Neural crest cell (in vitro differentiated cells): ENCODE data around the gene USP7. TPM values are rescaled to one million over a fixed set of nuclear protein-coding genes. Genes with fewer than 3 reads are reported as not detected.

Experiments
- DNase-seq: peaks from one replicate; pipeline ENCODE4 v3.0.0; 2021; ENCODE audit warnings: low read depth, mixed read lengths, low spot score
- H3K27ac Mint-ChIP-seq: one replicate; pipeline ENCODE4 v1.8.0; 2021; ENCODE audit warnings: mild to moderate bottlenecking, mixed read lengths; ENCODE audit not compliant: unreplicated experiment
- H3K27me3 Mint-ChIP-seq: 2 replicates; pipeline ENCODE4 v1.8.0; 2021; ENCODE audit warnings: low read depth, mild to moderate bottlenecking, mixed read lengths
- H3K36me3 Mint-ChIP-seq: 2 replicates; pipeline ENCODE4 v1.8.0; 2021; ENCODE audit warnings: low read depth, mild to moderate bottlenecking, mixed read lengths
- H3K4me1 Mint-ChIP-seq: 2 replicates; pipeline ENCODE4 v1.8.0; 2021; ENCODE audit warnings: mixed read lengths
- H3K4me3 Mint-ChIP-seq: one replicate; pipeline ENCODE4 v1.8.0; 2021; ENCODE audit warnings: mild to moderate bottlenecking, mixed read lengths
- H3K9me3 Mint-ChIP-seq: 2 replicates; pipeline ENCODE4 v1.8.0; 2021; ENCODE audit warnings: mixed read lengths
- CTCF ChIP-seq: fragments of 200-600 bp; sonication (generic); conservative IDR thresholded peaks from 2 replicates; pipeline ENCODE4 v1.5.0; 2021; ENCODE audit warnings: antibody characterized with exemption, mild to moderate bottlenecking
- total RNA-seq: library from RNA; stranded (reverse); gene quantifications from 2 replicates; pipeline ENCODE4 v1.2.1, GENCODE V29; 2021

The USP7 gene
- total RNA-seq, 1 donor from 2014 or later: 162 TPM

- Mint-ChIP-seq H3K9me3 (no peaks in the 10 kb centered on the region), H3K27ac (no peak overlapping the region), H3K27me3 (no peaks in the 10 kb centered on the region), H3K4me3 (no peak overlapping the region), H3K36me3 (no peaks in the 10 kb centered on the region), H3K4me1 (peaks cover 57% of the 10 kb centered on the region)
- no peak for DNase-seq
- TF ChIP-seq CTCF: peak; percentile 66
These were observed 27.3 kb downstream of the USP7 start for GRCh38 chr16:8936421-8936820.

- DNase-seq: no peak
- peaks cover 55% of the 10 kb centered on the region for H3K4me1 Mint-ChIP-seq
- H3K9me3 Mint-ChIP-seq: no peaks in the 10 kb centered on the region
- no peaks in the 10 kb centered on the region for H3K36me3 Mint-ChIP-seq
- no peak overlapping the region for H3K4me3 Mint-ChIP-seq
- TF ChIP-seq CTCF: no peak
- H3K27me3 Mint-ChIP-seq: no peaks in the 10 kb centered on the region
- no peak overlapping the region for H3K27ac Mint-ChIP-seq
These were observed 27.7 kb downstream of the USP7 start for GRCh38 chr16:8935989-8936388.

DNA sequence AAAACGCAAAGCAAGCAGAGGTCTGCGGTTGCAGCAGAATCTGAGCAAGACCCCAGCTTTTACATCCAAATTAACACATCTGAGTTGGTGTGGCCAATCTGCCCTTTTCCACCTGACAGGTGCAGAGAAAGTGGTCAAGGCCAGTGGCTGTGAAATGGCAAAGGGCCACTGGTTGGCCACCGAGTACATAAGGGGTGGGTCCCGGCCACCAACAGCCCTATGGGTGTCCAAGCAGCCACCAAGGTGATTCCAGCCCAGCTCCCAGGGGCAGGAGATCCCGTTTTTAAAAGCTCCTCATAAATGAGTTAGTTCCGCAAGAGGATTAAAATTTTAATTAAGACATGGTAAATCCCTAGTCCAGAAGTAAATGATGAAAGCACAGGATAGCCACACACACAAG is 29.1 kb downstream of the USP7 start:
- no peak for TF ChIP-seq CTCF
- no peak overlapping the region for H3K27ac Mint-ChIP-seq
- H3K4me1 Mint-ChIP-seq: peaks cover 48% of the 10 kb centered on the region

GRCh38 chr16:8931859-8932258 is 31.8 kb downstream of the USP7 start:
- H3K36me3 Mint-ChIP-seq: peaks cover 16% of the 10 kb centered on the region
- H3K4me1 Mint-ChIP-seq: peaks cover 29% of the 10 kb centered on the region
- no peak overlapping the region for H3K4me3 Mint-ChIP-seq
- peak; percentile 50 for DNase-seq
- H3K9me3 Mint-ChIP-seq: no peaks in the 10 kb centered on the region
- no peaks in the 10 kb centered on the region for H3K27me3 Mint-ChIP-seq
- no peak for TF ChIP-seq CTCF
- no peak overlapping the region for H3K27ac Mint-ChIP-seq

More for the DNA sequence above, 29.1 kb downstream of the USP7 start:
- Mint-ChIP-seq H3K27me3 (no peaks in the 10 kb centered on the region), H3K4me3 (no peak overlapping the region), H3K36me3 (peaks cover 2% of the 10 kb centered on the region), H3K9me3 (no peaks in the 10 kb centered on the region)
- no peak for DNase-seq

GRCh38 chr16:8929086-8929748 is 34.5 kb downstream of the USP7 start:
- H3K27ac Mint-ChIP-seq: no peak overlapping the region
- TF ChIP-seq CTCF: no peak
- H3K27me3 Mint-ChIP-seq: no peaks in the 10 kb centered on the region
- peaks cover 13% of the 10 kb centered on the region for H3K4me1 Mint-ChIP-seq
- peaks cover 19% of the 10 kb centered on the region for H3K36me3 Mint-ChIP-seq
- no peak for DNase-seq
- H3K4me3 Mint-ChIP-seq: no peak overlapping the region
- no peaks in the 10 kb centered on the region for H3K9me3 Mint-ChIP-seq
